K562 (cell line): ENCODE measurements around the gene TMEM147. TPM values are rescaled to one million over a fixed set of nuclear protein-coding genes. Genes with fewer than 3 reads are reported as not detected.

Source experiments
- FIP1L1 ChIP-seq: fragments of 200-400 bp; formaldehyde crosslinking; IDR thresholded peaks from 2 replicates; pipeline ENCODE4 v1.6.1; 2018; ENCODE audit warnings: mild to moderate bottlenecking, low read depth, low read length; ENCODE audit not compliant: poor library complexity, severe bottlenecking
- HDAC6 ChIP-seq: IDR thresholded peaks from 2 replicates; pipeline ENCODE4 v1.6.1; 2012; ENCODE audit warnings: low read depth, mild to moderate bottlenecking, control low read depth, inconsistent platforms, low read length, moderate library complexity
- POLR2G ChIP-seq: fragments of 200-400 bp; formaldehyde crosslinking; IDR thresholded peaks from 2 replicates; pipeline ENCODE4 v1.6.1; 2017; ENCODE audit warnings: low read depth, mild to moderate bottlenecking, antibody characterized with exemption, low read length, moderate library complexity
- RB1 ChIP-seq: fragments of 450-650 bp; IDR thresholded peaks from 2 replicates; pipeline ENCODE4 v1.6.1; 2017; ENCODE audit warnings: low read depth, mild to moderate bottlenecking
- STAT5A ChIP-seq: IDR thresholded peaks from 2 replicates; pipeline ENCODE4 v1.6.1; 2012; ENCODE audit warnings: low read length, inconsistent platforms, borderline replicate concordance
- TCF3 ChIP-seq: sonication (generic); formaldehyde crosslinking; IDR thresholded peaks from 2 replicates; pipeline ENCODE4 v1.4.0; 2020; ENCODE audit warnings: mild to moderate bottlenecking, missing genetic modification reagents
- THRAP3 ChIP-seq: fragments of 450-650 bp; IDR thresholded peaks from 2 replicates; pipeline ENCODE4 v1.6.1; 2016; ENCODE audit warnings: mild to moderate bottlenecking, inconsistent platforms, borderline replicate concordance
- ZNF224 ChIP-seq: sonication (generic); formaldehyde crosslinking; IDR thresholded peaks from 2 replicates; pipeline ENCODE4 v1.8.0; 2022; ENCODE audit warnings: mild to moderate bottlenecking, missing genetic modification reagents
- ZNF263 ChIP-seq: sonication (generic); formaldehyde crosslinking; IDR thresholded peaks from 2 replicates; pipeline ENCODE4 v1.8.0; 2022; ENCODE audit warnings: mild to moderate bottlenecking, missing genetic modification reagents, borderline replicate concordance
- polyA plus RNA-seq, 8 experiments: library from polyadenylated mRNA; depleted of rRNA in 4 of 8; stranded (reverse) in 5 of 8; unstranded in 3 of 8; fragments of >200 nt; fragmentation: Nextera tagmentation in 2 of 8; fragmentation: Illumina TruSeq in 1 of 8; extraction: Ambion mirVana in 2 of 8; extraction: Trizol in 1 of 8; gene quantifications; 2 replicates each; pipeline versions ENCODE4 v1.2.1 to v1.2.3, GENCODE V29; 2011 to 2014; ENCODE audit warnings: inconsistent platforms in 1 of 8, missing spikeins in 1 of 8
- total RNA-seq, 7 experiments: library from RNA; depleted of rRNA in 6 of 7; stranded (reverse); fragments of >200 nt in 6 of 7; fragmentation: Illumina TruSeq in 2 of 7; extraction: Trizol in 2 of 7; gene quantifications; 2 replicates each; pipeline versions ENCODE4 v1.2.1 to v1.2.3, GENCODE V29; 2011 to 2021; ENCODE audit warnings: low replicate concordance in 1 of 7
- TF ChIP-seq, protein P1 (sequence below): sonication (generic); formaldehyde crosslinking; IDR thresholded peaks from 2 replicates; pipeline ENCODE4 v1.9.0; 2022; ENCODE audit warnings: mild to moderate bottlenecking, missing genetic modification reagents
- TF ChIP-seq, protein P2 (sequence below): IDR thresholded peaks from 2 replicates; pipeline ENCODE4 v1.6.1; 2014; ENCODE audit warnings: antibody characterized with exemption
- TF ChIP-seq, protein P3 (sequence below): fragments of 250-450 bp; sonication (Bioruptor Pico); IDR thresholded peaks from 2 replicates; pipeline ENCODE4 v1.5.1; 2021; ENCODE audit warnings: mild to moderate bottlenecking
- TF ChIP-seq, protein P4 (sequence below), 2 experiments: fragments of 450-650 bp; conservative IDR thresholded peaks; 2 replicates each; pipeline ENCODE4 v1.6.1; 2017; ENCODE audit warnings: mild to moderate bottlenecking in 2 of 2, moderate library complexity in 2 of 2
- TF ChIP-seq, protein P5 (sequence below): fragments of 450-650 bp; conservative IDR thresholded peaks from 2 replicates; pipeline ENCODE4 v1.6.1; 2016; ENCODE audit warnings: missing genetic modification characterization, low read depth, mild to moderate bottlenecking, control low read depth, missing compliant biosample characterization
- TF ChIP-seq, protein P6 (sequence below): sonication (generic); formaldehyde crosslinking; IDR thresholded peaks from 2 replicates; pipeline ENCODE4 v1.4.0; 2020; ENCODE audit warnings: mild to moderate bottlenecking, missing genetic modification reagents

TMEM147 gene
- total and polyA plus RNA-seq, 9 of the 15 experiments (the other 6 are each of a cell fraction or from before 2014, with no cell fraction given) = 73.8 to 194 (median 142) TPM

DNA sequence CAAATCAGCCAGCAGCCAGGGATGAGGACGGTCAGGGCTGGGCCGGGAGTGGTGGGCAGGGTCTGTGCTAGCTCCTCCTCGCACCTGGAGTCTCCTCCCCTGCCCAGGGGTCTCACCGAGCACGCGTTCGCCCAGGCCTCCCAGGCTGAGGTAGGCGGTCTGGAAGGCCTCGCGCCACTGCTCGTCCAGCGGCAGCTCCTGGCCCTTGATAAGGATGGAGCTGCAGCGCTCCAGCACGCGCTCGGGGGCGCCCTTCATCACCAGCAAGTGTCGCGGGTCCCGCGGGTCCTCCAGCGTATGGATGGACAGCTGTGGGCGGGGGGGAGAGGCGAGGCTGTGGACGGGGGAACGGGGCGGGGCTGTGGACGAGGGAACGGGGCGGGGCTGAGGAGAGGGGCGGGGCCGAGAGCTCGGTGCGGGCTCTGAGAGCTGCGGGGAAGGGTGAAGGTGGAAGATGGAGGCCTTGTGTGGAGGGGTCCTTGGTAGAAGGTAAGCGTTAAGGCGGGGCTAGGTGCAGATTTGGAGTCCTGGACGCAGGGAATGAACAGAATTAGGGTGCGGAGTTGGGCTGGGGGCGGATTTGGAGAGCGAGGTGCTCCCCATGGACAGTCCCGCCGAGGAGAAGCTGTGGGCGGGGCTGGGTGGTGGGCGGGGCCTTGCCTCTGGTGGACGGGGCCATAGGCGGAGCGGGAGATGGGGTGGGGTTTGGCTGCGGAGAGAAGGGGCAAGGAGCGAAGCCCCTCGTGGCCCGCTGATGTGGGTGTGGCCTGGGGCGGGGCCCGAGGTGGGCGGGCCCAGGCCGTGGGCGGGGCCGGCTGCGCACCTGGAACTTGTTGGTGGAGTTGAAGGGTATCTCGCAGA lies 12.3 kb downstream of the TMEM147 start (continued):
- peak; percentile 15 for TF ChIP-seq FIP1L1
- TF ChIP-seq TCF3 (CRISPR knock-in tag) = peak; percentile 12; the same call in 1 of the 2 replicates
- no peak for TF ChIP-seq HDAC6
- TF ChIP-seq, protein P1, sequence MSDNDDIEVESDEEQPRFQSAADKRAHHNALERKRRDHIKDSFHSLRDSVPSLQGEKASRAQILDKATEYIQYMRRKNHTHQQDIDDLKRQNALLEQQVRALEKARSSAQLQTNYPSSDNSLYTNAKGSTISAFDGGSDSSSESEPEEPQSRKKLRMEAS (CRISPR knock-in tag) = peak; percentile 94
- peak; percentile 49; the same call in 1 of the 2 replicates for TF ChIP-seq POLR2G
- TF ChIP-seq, protein P2, sequence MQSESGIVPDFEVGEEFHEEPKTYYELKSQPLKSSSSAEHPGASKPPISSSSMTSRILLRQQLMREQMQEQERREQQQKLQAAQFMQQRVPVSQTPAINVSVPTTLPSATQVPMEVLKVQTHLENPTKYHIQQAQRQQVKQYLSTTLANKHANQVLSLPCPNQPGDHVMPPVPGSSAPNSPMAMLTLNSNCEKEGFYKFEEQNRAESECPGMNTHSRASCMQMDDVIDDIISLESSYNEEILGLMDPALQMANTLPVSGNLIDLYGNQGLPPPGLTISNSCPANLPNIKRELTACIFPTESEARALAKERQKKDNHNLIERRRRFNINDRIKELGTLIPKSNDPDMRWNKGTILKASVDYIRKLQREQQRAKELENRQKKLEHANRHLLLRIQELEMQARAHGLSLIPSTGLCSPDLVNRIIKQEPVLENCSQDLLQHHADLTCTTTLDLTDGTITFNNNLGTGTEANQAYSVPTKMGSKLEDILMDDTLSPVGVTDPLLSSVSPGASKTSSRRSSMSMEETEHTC = no peak
- no peak for TF ChIP-seq ZNF224 (CRISPR knock-in tag)
- no peak for TF ChIP-seq THRAP3
- no peak for TF ChIP-seq STAT5A
- TF ChIP-seq, protein P3, sequence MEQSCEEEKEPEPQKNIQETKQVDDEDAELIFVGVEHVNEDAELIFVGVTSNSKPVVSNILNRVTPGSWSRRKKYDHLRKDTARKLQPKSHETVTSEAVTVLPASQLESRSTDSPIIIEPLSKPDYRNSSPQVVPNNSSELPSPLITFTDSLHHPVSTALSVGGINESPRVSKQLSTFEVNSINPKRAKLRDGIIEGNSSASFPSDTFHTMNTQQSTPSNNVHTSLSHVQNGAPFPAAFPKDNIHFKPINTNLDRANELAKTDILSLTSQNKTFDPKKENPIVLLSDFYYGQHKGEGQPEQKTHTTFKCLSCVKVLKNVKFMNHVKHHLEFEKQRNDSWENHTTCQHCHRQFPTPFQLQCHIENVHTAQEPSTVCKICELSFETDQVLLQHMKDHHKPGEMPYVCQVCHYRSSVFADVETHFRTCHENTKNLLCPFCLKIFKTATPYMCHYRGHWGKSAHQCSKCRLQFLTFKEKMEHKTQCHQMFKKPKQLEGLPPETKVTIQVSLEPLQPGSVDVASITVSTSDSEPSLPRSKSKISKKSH (CRISPR knock-in tag) = no peak
- TF ChIP-seq, protein P4, sequence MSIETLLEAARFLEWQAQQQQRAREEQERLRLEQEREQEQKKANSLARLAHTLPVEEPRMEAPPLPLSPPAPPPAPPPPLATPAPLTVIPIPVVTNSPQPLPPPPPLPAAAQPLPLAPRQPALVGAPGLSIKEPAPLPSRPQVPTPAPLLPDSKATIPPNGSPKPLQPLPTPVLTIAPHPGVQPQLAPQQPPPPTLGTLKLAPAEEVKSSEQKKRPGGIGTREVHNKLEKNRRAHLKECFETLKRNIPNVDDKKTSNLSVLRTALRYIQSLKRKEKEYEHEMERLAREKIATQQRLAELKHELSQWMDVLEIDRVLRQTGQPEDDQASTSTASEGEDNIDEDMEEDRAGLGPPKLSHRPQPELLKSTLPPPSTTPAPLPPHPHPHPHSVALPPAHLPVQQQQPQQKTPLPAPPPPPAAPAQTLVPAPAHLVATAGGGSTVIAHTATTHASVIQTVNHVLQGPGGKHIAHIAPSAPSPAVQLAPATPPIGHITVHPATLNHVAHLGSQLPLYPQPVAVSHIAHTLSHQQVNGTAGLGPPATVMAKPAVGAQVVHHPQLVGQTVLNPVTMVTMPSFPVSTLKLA (conservative IDR thresholded peaks at IDR 0.05) = peak in 1 of 2 experiments; percentile 58; a peak in 2 of 4 replicates
- TF ChIP-seq, protein P5, sequence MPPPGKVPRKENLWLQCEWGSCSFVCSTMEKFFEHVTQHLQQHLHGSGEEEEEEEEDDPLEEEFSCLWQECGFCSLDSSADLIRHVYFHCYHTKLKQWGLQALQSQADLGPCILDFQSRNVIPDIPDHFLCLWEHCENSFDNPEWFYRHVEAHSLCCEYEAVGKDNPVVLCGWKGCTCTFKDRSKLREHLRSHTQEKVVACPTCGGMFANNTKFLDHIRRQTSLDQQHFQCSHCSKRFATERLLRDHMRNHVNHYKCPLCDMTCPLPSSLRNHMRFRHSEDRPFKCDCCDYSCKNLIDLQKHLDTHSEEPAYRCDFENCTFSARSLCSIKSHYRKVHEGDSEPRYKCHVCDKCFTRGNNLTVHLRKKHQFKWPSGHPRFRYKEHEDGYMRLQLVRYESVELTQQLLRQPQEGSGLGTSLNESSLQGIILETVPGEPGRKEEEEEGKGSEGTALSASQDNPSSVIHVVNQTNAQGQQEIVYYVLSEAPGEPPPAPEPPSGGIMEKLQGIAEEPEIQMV (tag) = no peak
- peak; percentile 99 for TF ChIP-seq ZNF263
- TF ChIP-seq, protein P6, sequence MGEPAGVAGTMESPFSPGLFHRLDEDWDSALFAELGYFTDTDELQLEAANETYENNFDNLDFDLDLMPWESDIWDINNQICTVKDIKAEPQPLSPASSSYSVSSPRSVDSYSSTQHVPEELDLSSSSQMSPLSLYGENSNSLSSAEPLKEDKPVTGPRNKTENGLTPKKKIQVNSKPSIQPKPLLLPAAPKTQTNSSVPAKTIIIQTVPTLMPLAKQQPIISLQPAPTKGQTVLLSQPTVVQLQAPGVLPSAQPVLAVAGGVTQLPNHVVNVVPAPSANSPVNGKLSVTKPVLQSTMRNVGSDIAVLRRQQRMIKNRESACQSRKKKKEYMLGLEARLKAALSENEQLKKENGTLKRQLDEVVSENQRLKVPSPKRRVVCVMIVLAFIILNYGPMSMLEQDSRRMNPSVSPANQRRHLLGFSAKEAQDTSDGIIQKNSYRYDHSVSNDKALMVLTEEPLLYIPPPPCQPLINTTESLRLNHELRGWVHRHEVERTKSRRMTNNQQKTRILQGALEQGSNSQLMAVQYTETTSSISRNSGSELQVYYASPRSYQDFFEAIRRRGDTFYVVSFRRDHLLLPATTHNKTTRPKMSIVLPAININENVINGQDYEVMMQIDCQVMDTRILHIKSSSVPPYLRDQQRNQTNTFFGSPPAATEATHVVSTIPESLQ (CRISPR knock-in tag) = 0 out of 2 replicates have a peak, but pooled peaks have one; percentile 51
- 0 out of 2 replicates have a peak, but pooled peaks have one; percentile 36 for TF ChIP-seq RB1
